K562 (cell line): Measurements from ENCODE around the gene HNF1B. TPM values are rescaled to one million over a fixed set of nuclear protein-coding genes. Genes with fewer than 3 reads are reported as not detected.
A peak's percentile ranks its signal among the peaks of the same experiment; 100 is the strongest.

Experiments
- BRF2 ChIP-seq: IDR thresholded peaks from 3 replicates; pipeline ENCODE4 v1.6.1; 2011; ENCODE audit warnings: borderline replicate concordance, mild to moderate bottlenecking; ENCODE audit not compliant: insufficient read length, insufficient read depth
- CC2D1A ChIP-seq: fragments of 450-650 bp; IDR thresholded peaks from 2 replicates; pipeline ENCODE4 v1.6.1; 2017; ENCODE audit warnings: mild to moderate bottlenecking
- MAFF ChIP-seq: IDR thresholded peaks from 2 replicates; pipeline ENCODE4 v1.6.1; 2012; ENCODE audit warnings: low read length, improper control_type of control experiment
- MAFG ChIP-seq: fragments of 450-650 bp; conservative IDR thresholded peaks from 2 replicates; pipeline ENCODE4 v1.6.1; 2016; ENCODE audit warnings: missing genetic modification characterization, missing compliant biosample characterization
- MED1 ChIP-seq: sonication (generic); formaldehyde crosslinking; IDR thresholded peaks from 2 replicates; pipeline ENCODE4 v1.8.1; 2023; ENCODE audit warnings: missing genetic modification reagents, borderline replicate concordance
- NCOA6 ChIP-seq: fragments of 450-650 bp; IDR thresholded peaks from 2 replicates; pipeline ENCODE4 v1.6.1; 2017; ENCODE audit warnings: mild to moderate bottlenecking
- NEUROD1 ChIP-seq: fragments of 150-350 bp; IDR thresholded peaks from 2 replicates; pipeline ENCODE4 v1.6.1; 2014; ENCODE audit warnings: borderline replicate concordance, low read length, low read depth; ENCODE audit not compliant: partially characterized antibody
- NR4A1 ChIP-seq, 2 experiments: fragments of 250-450 bp in 1 of 2; fragments of 450-650 bp in 1 of 2; sonication (Bioruptor Pico) in 1 of 2; IDR thresholded peaks; 2 replicates each; pipeline versions ENCODE4 v1.4.0 to v1.6.1; 2016 to 2020; ENCODE audit warnings: mild to moderate bottlenecking in 2 of 2, missing compliant biosample characterization in 1 of 2, missing genetic modification characterization in 1 of 2, moderate library complexity in 1 of 2
- NUFIP1 ChIP-seq: fragments of 450-650 bp; IDR thresholded peaks from 2 replicates; pipeline ENCODE4 v1.6.1; 2018; ENCODE audit not compliant: partially characterized antibody
- PHTF2 ChIP-seq: fragments of 250-450 bp; sonication (Bioruptor Pico); IDR thresholded peaks from 2 replicates; pipeline ENCODE4 v1.5.0; 2021; ENCODE audit warnings: mild to moderate bottlenecking
- RFX7 ChIP-seq: fragments of 250-450 bp; sonication (Bioruptor Pico); IDR thresholded peaks from 2 replicates; pipeline ENCODE4 v1.5.1; 2021; ENCODE audit warnings: mild to moderate bottlenecking
- STAT5A ChIP-seq: IDR thresholded peaks from 2 replicates; pipeline ENCODE4 v1.6.1; 2012; ENCODE audit warnings: low read length, inconsistent platforms, borderline replicate concordance
- ZBTB8A ChIP-seq: fragments of 450-650 bp; IDR thresholded peaks from 2 replicates; pipeline ENCODE4 v1.6.1; 2018; ENCODE audit warnings: mild to moderate bottlenecking, moderate library complexity; ENCODE audit not compliant: partially characterized antibody
- ZNF232 ChIP-seq: sonication (generic); formaldehyde crosslinking; IDR thresholded peaks from 2 replicates; pipeline ENCODE4 v1.8.0; 2022; ENCODE audit warnings: mild to moderate bottlenecking, missing genetic modification reagents
- ZNF584 ChIP-seq: fragments of 200-800 bp; sonication (Bioruptor generic); IDR thresholded peaks from 2 replicates; pipeline ENCODE4 v1.6.1; 2016; ENCODE audit warnings: low read depth, mild to moderate bottlenecking, missing genetic modification characterization, missing compliant biosample characterization
- polyA plus RNA-seq, 8 experiments: library from polyadenylated mRNA; depleted of rRNA in 4 of 8; stranded (reverse) in 5 of 8; unstranded in 3 of 8; fragments of >200 nt; fragmentation: Nextera tagmentation in 2 of 8; fragmentation: Illumina TruSeq in 1 of 8; extraction: Ambion mirVana in 2 of 8; extraction: Trizol in 1 of 8; gene quantifications; 2 replicates each; pipeline versions ENCODE4 v1.2.1 to v1.2.3, GENCODE V29; 2011 to 2014; ENCODE audit warnings: inconsistent platforms in 1 of 8, missing spikeins in 1 of 8
- total RNA-seq, 7 experiments: library from RNA; depleted of rRNA in 6 of 7; stranded (reverse); fragments of >200 nt in 6 of 7; fragmentation: Illumina TruSeq in 2 of 7; extraction: Trizol in 2 of 7; gene quantifications; 2 replicates each; pipeline versions ENCODE4 v1.2.1 to v1.2.3, GENCODE V29; 2011 to 2021; ENCODE audit warnings: low replicate concordance in 1 of 7
- TF ChIP-seq, protein P1 (sequence below): fragments of 200-800 bp; sonication (Bioruptor generic); IDR thresholded peaks from 2 replicates; pipeline ENCODE4 v1.6.1; 2017; ENCODE audit warnings: missing genetic modification characterization, missing compliant biosample characterization

Gene HNF1B
- total and polyA plus RNA-seq, 9 of the 15 experiments (the other 6 are each of a cell fraction or from before 2014, with no cell fraction given) = not detected

GRCh38 chr17:37755455-37755854, 10.6 kb upstream of the HNF1B start (continued):
- TF ChIP-seq BRF2 (no peak), ZBTB8A (no peak), ZNF232 (no peak), NUFIP1 (no peak), PHTF2 (CRISPR knock-in tag) (no peak), NR4A1 (CRISPR knock-in tag; IDR thresholded peaks at IDR 0.05) (no peak), NR4A1 (tag; IDR thresholded peaks at IDR 0.05) (no peak), CC2D1A (no peak), MAFF (peak; percentile 19; the same call in 1 of the 2 replicates), MED1 (CRISPR knock-in tag) (no peak), ZNF584 (no peak), STAT5A (no peak), MAFG (peak; percentile 55), NEUROD1 (no peak), RFX7 (CRISPR knock-in tag) (no peak), NCOA6 (no peak)
- TF ChIP-seq, protein P1, sequence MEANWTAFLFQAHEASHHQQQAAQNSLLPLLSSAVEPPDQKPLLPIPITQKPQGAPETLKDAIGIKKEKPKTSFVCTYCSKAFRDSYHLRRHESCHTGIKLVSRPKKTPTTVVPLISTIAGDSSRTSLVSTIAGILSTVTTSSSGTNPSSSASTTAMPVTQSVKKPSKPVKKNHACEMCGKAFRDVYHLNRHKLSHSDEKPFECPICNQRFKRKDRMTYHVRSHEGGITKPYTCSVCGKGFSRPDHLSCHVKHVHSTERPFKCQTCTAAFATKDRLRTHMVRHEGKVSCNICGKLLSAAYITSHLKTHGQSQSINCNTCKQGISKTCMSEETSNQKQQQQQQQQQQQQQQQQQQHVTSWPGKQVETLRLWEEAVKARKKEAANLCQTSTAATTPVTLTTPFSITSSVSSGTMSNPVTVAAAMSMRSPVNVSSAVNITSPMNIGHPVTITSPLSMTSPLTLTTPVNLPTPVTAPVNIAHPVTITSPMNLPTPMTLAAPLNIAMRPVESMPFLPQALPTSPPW = no peak
